HepG2 (cell line): ENCODE results near the gene PRDX6. TPM values are rescaled to one million over a fixed set of nuclear protein-coding genes. Genes with fewer than 3 reads are reported as not detected.

Source experiments
- ATM ChIP-seq: fragments of 450-650 bp; IDR thresholded peaks from 2 replicates; pipeline ENCODE4 v1.7.1; 2017; ENCODE audit warnings: mild to moderate bottlenecking, borderline replicate concordance
- FOSL2 ChIP-seq: sonication (generic); formaldehyde crosslinking; IDR thresholded peaks from 2 replicates; pipeline ENCODE4 v1.4.0; 2020; ENCODE audit warnings: missing genetic modification reagents
- IKZF1 ChIP-seq: fragments of 450-650 bp; IDR thresholded peaks from 2 replicates; pipeline ENCODE4 v1.7.1; 2016
- JARID2 ChIP-seq: sonication (generic); formaldehyde crosslinking; IDR thresholded peaks from 2 replicates; pipeline ENCODE4 v1.8.1; 2023; ENCODE audit warnings: missing genetic modification reagents, inconsistent platforms; ENCODE audit not compliant: insufficient replicate concordance
- KDM1A ChIP-seq: IDR thresholded peaks from 2 replicates; pipeline ENCODE4 v1.6.1; 2016; ENCODE audit warnings: missing compliant biosample characterization
- MAFF ChIP-seq: IDR thresholded peaks from 2 replicates; pipeline ENCODE4 v1.6.1; 2011; ENCODE audit warnings: low read depth, low read length, improper control_type of control experiment
- MEIS2 ChIP-seq: sonication (generic); formaldehyde crosslinking; IDR thresholded peaks from 2 replicates; pipeline ENCODE4 v1.9.0; 2021; ENCODE audit warnings: mild to moderate bottlenecking, missing genetic modification reagents
- MLX ChIP-seq: IDR thresholded peaks from 2 replicates; pipeline ENCODE4 v1.6.1; 2016
- NR1H2 ChIP-seq: sonication (generic); formaldehyde crosslinking; IDR thresholded peaks from 2 replicates; pipeline ENCODE4 v1.8.1; 2022; ENCODE audit warnings: low read depth, missing genetic modification reagents, borderline replicate concordance
- PCBP1 ChIP-seq: fragments of 200-400 bp; formaldehyde crosslinking; IDR thresholded peaks from 2 replicates; pipeline ENCODE4 v1.6.1; 2017; ENCODE audit warnings: mild to moderate bottlenecking, low read depth, low read length, borderline replicate concordance
- PHF21A ChIP-seq: sonication (generic); formaldehyde crosslinking; IDR thresholded peaks from 2 replicates; pipeline ENCODE4 v1.5.0; 2020; ENCODE audit warnings: mild to moderate bottlenecking, missing genetic modification reagents
- SIN3A ChIP-seq: IDR thresholded peaks from 2 replicates; pipeline ENCODE4 v1.6.1; 2011; ENCODE audit warnings: low read depth, mild to moderate bottlenecking, control low read depth, low read length, borderline replicate concordance
- TGIF2 ChIP-seq: IDR thresholded peaks from 2 replicates; pipeline ENCODE4 v1.6.1; 2016; ENCODE audit warnings: control low read depth, missing compliant biosample characterization
- ZNF441 ChIP-seq: sonication (generic); formaldehyde crosslinking; IDR thresholded peaks from 2 replicates; pipeline ENCODE4 v1.7.0; 2021; ENCODE audit warnings: missing genetic modification reagents, borderline replicate concordance
- ZNF546 ChIP-seq: sonication (generic); formaldehyde crosslinking; conservative IDR thresholded peaks from 2 replicates; pipeline ENCODE4 v1.8.1; 2023; ENCODE audit warnings: mild to moderate bottlenecking, missing genetic modification reagents
- ZNF724P ChIP-seq: sonication (generic); formaldehyde crosslinking; IDR thresholded peaks from 2 replicates; pipeline ENCODE4 v1.8.0; 2022; ENCODE audit warnings: missing genetic modification reagents, borderline replicate concordance
- ZNF891 ChIP-seq: sonication (generic); formaldehyde crosslinking; IDR thresholded peaks from 2 replicates; pipeline ENCODE4 v1.5.0; 2020; ENCODE audit warnings: mild to moderate bottlenecking, missing genetic modification reagents
- polyA plus RNA-seq, 8 experiments: library from polyadenylated mRNA; depleted of rRNA in 3 of 8; stranded (reverse) in 7 of 8; unstranded in 1 of 8; fragments of >200 nt; fragmentation: Illumina TruSeq in 4 of 8; extraction: Trizol in 4 of 8; gene quantifications; 2 replicates each; pipeline versions ENCODE4 v1.2.1 to v1.2.3, GENCODE V29; 2011 to 2016; ENCODE audit warnings: low read depth in 4 of 8, missing spikeins in 1 of 8, mixed read lengths in 1 of 8; ENCODE audit not compliant: insufficient read depth in 1 of 8
- total RNA-seq, 5 experiments: library from RNA; depleted of rRNA; stranded (reverse); fragments of >200 nt; fragmentation: Illumina TruSeq; extraction: Trizol; gene quantifications; 2 replicates each; pipeline ENCODE4 v1.2.3, GENCODE V29; 2016; ENCODE audit warnings: low read depth in 1 of 5
- TF ChIP-seq, protein P1 (sequence below), 2 experiments: sonication (generic) in 1 of 2; formaldehyde crosslinking in 1 of 2; IDR thresholded peaks; 2 replicates each; pipeline versions ENCODE4 v1.4.0 to v1.6.1; 2016 to 2020; ENCODE audit warnings: borderline replicate concordance in 1 of 2, low read depth in 1 of 2, mild to moderate bottlenecking in 1 of 2, missing genetic modification reagents in 1 of 2
- TF ChIP-seq, protein P2 (sequence below): sonication (generic); formaldehyde crosslinking; IDR thresholded peaks from 2 replicates; pipeline ENCODE4 v1.4.0; 2020; ENCODE audit warnings: missing genetic modification reagents
- TF ChIP-seq, protein P3 (sequence below): sonication (generic); formaldehyde crosslinking; IDR thresholded peaks from 2 replicates; pipeline ENCODE4 v1.5.1; 2020; ENCODE audit warnings: mild to moderate bottlenecking, missing genetic modification reagents

The PRDX6 gene
- total and polyA plus RNA-seq, 2 of the 13 experiments (the other 11 are each of a cell fraction or from before 2014, with no cell fraction given) = 224 to 309 TPM

GRCh38 chr1:173475564-173476196, 1.5 kb upstream of the PRDX6 start (continued):
- TF ChIP-seq, protein P1, sequence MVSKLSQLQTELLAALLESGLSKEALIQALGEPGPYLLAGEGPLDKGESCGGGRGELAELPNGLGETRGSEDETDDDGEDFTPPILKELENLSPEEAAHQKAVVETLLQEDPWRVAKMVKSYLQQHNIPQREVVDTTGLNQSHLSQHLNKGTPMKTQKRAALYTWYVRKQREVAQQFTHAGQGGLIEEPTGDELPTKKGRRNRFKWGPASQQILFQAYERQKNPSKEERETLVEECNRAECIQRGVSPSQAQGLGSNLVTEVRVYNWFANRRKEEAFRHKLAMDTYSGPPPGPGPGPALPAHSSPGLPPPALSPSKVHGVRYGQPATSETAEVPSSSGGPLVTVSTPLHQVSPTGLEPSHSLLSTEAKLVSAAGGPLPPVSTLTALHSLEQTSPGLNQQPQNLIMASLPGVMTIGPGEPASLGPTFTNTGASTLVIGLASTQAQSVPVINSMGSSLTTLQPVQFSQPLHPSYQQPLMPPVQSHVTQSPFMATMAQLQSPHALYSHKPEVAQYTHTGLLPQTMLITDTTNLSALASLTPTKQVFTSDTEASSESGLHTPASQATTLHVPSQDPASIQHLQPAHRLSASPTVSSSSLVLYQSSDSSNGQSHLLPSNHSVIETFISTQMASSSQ (IDR thresholded peaks at IDR 0.05; ENCODE audit: low read depth) = no peak
- TF ChIP-seq, protein P1 (CRISPR knock-in tag; IDR thresholded peaks at IDR 0.05; ENCODE audit: borderline replicate concordance) = no peak
- TF ChIP-seq PHF21A (CRISPR knock-in tag) (peak; percentile 52; the same call in 1 of the 2 replicates), ATM (no peak), MEIS2 (CRISPR knock-in tag) (no peak), SIN3A (no peak), ZNF546 (CRISPR knock-in tag) (0 out of 2 replicates have a peak, but pooled peaks have one; percentile 3), FOSL2 (CRISPR knock-in tag) (peak; percentile 66), MLX (CRISPR knock-in tag) (no peak), JARID2 (CRISPR knock-in tag) (no peak), ZNF891 (CRISPR knock-in tag) (no peak), IKZF1 (no peak), MAFF (no peak), NR1H2 (CRISPR knock-in tag) (no peak), PCBP1 (no peak), ZNF724P (CRISPR knock-in tag) (no peak), KDM1A (CRISPR knock-in tag) (no peak), TGIF2 (no peak), ZNF441 (CRISPR knock-in tag) (no peak)
- TF ChIP-seq, protein P2, sequence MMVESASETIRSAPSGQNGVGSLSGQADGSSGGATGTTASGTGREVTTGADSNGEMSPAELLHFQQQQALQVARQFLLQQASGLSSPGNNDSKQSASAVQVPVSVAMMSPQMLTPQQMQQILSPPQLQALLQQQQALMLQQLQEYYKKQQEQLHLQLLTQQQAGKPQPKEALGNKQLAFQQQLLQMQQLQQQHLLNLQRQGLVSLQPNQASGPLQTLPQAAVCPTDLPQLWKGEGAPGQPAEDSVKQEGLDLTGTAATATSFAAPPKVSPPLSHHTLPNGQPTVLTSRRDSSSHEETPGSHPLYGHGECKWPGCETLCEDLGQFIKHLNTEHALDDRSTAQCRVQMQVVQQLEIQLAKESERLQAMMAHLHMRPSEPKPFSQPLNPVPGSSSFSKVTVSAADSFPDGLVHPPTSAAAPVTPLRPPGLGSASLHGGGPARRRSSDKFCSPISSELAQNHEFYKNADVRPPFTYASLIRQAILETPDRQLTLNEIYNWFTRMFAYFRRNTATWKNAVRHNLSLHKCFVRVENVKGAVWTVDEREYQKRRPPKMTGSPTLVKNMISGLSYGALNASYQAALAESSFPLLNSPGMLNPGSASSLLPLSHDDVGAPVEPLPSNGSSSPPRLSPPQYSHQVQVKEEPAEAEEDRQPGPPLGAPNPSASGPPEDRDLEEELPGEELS (CRISPR knock-in tag) = no peak
- TF ChIP-seq, protein P3, sequence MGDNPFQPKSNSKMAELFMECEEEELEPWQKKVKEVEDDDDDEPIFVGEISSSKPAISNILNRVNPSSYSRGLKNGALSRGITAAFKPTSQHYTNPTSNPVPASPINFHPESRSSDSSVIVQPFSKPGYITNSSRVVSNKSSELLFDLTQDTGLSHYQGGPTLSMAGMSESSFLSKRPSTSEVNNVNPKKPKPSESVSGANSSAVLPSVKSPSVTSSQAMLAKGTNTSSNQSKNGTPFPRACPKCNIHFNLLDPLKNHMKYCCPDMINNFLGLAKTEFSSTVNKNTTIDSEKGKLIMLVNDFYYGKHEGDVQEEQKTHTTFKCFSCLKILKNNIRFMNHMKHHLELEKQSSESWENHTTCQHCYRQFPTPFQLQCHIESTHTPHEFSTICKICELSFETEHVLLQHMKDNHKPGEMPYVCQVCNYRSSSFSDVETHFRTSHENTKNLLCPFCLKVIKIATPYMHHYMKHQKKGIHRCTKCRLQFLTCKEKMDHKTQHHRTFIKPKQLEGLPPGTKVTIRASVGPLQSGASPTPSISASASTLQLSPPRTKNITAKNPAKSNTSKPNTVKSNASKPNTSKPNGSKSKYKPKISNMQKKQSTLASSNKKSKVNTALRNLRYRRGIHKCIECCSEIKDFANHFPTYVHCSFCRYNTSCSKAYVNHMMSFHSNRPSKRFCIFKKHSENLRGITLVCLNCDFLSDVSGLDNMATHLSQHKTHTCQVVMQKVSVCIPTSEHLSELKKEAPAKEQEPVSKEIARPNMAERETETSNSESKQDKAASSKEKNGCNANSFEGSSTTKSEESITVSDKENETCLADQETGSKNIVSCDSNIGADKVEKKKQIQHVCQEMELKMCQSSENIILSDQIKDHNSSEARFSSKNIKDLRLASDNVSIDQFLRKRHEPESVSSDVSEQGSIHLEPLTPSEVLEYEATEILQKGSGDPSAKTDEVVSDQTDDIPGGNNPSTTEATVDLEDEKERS (CRISPR knock-in tag) = no peak
